ENCODE data around the gene SNRNP48. TPM values are rescaled to one million over a fixed set of nuclear protein-coding genes. Genes with fewer than 3 reads are reported as not detected.

SNRNP48 gene
- total RNA-seq, 4 donors from 2014 or later: 7.9 to 12.4 (median 9.7) TPM

DNA sequence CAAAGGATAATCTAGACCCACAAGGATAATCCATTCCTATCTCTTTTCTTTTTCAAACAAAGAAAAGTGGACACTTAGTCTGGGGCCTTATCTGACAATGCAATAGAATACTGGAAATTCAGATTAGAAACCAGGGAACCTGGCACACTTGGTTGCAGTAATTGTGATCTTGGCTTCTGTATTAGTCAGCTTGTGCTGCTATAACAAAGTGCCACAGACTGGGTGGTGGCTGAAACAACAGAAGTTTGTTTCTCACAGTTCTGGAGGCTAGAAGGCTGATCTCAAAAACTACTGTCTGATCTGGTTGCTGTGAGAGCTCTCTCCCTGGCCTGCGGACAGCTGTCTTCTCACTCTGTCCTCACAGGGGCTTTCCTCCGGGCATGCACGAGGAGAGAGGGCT is 49.4 kb downstream of the SNRNP48 start:
- no peaks in the 10 kb centered on the region for H3K4me1 ChIP-seq
- WGBS: 100% methylated on average over 3 of the region's 3 CpGs
- no peaks in the 10 kb centered on the region for H3K27me3 ChIP-seq
- H3K9me3 ChIP-seq: no peaks in the 10 kb centered on the region
- no peak overlapping the region for H3K27ac ChIP-seq
- no peak for DNase-seq (ENCODE audit: low spot score in 2 of 2)
- TF ChIP-seq, protein P1, sequence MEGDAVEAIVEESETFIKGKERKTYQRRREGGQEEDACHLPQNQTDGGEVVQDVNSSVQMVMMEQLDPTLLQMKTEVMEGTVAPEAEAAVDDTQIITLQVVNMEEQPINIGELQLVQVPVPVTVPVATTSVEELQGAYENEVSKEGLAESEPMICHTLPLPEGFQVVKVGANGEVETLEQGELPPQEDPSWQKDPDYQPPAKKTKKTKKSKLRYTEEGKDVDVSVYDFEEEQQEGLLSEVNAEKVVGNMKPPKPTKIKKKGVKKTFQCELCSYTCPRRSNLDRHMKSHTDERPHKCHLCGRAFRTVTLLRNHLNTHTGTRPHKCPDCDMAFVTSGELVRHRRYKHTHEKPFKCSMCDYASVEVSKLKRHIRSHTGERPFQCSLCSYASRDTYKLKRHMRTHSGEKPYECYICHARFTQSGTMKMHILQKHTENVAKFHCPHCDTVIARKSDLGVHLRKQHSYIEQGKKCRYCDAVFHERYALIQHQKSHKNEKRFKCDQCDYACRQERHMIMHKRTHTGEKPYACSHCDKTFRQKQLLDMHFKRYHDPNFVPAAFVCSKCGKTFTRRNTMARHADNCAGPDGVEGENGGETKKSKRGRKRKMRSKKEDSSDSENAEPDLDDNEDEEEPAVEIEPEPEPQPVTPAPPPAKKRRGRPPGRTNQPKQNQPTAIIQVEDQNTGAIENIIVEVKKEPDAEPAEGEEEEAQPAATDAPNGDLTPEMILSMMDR (IDR thresholded peaks at IDR 0.05): no peak
- TF ChIP-seq EP300 (IDR thresholded peaks at IDR 0.05) (no peak), POLR2AphosphoS5 (IDR thresholded peaks at IDR 0.05) (no peak), POLR2A (IDR thresholded peaks at IDR 0.05) (no peak)
- no peaks in the 10 kb centered on the region for H3K36me3 ChIP-seq
- no peak overlapping the region for H3K4me3 ChIP-seq

DNA sequence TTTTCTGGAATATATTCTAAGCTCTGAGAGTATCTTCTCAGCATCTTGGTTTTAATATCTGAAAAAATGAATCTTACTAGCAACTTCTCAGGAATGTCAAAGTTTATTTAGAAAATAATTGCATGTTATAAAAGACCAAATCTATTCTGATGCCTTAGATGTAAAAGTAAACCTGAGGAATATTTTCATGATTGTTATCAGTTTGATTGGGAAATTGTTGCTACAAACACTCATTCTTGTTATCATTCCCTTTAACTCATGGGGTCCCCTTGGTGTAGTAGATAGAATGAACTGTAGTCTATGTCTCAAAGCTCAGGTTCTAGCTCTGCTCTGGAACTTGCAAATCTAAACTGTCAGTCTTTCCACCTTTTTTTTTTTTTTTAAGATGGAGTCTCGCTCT is 50.0 kb downstream of the SNRNP48 start:
- Histone ChIP-seq H3K36me3 (no peaks in the 10 kb centered on the region), H3K9me3 (no peaks in the 10 kb centered on the region), H3K27me3 (no peaks in the 10 kb centered on the region), H3K4me3 (no peak overlapping the region), H3K27ac (no peak overlapping the region), H3K4me1 (no peaks in the 10 kb centered on the region)
- WGBS: 94% methylated on average over 1 of the region's 1 CpG
- DNase-seq (ENCODE audit: low spot score in 2 of 2): no peak
- TF ChIP-seq POLR2A (IDR thresholded peaks at IDR 0.05): no peak
- TF ChIP-seq EP300 (IDR thresholded peaks at IDR 0.05): no peak
- TF ChIP-seq, protein P1 (IDR thresholded peaks at IDR 0.05): no peak
- TF ChIP-seq POLR2AphosphoS5 (IDR thresholded peaks at IDR 0.05): no peak

DNA sequence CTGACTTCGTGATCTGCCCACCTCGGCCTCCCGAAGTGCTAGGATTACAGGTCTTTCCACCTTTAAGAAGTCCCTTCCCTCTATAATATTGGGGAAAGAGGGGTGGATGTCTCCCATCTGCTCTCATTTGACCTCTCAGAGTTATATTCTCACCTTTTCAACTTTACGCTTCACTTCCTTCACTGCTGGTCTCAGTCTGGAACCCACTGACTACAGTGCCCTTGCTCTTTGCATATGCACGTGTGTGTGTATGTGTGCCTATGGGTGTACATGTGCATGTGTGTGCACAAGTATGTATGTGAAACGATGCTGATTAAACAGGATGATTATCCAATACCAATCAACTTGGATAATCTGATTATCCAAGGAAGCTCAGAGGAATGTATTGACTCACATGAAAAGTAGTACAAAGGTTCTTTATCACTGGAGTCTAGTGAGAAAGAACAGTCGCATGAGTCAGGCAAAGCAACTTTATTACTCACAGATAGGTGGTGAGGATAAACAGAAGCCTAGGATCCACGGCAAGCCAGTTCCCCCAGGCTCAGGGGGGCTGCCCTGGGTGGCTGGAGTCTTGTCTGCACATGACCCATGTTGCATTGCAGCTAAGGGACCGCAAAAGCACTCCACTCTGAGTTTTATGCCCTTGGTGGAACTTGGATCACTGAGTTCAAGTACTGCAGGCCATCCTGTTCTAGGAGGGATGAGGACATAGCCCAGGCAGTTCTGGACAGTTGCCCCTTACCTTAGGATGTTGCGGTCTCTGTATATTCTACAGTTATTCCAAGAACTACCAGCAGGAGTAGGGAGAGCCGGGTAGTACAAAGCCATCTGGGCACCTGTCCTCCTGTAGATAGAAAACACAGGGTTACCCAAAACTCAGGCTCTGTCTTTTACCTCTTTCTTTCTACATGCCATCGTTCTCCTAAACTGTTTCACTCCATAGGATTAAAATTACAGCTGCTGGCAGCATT is 50.9 kb downstream of the SNRNP48 start:
- H3K27ac ChIP-seq: no peak overlapping the region
- H3K4me1 ChIP-seq: no peaks in the 10 kb centered on the region
- H3K9me3 ChIP-seq: no peaks in the 10 kb centered on the region
- DNase-seq (ENCODE audit: low spot score in 2 of 2): no peak
- no peak overlapping the region for H3K4me3 ChIP-seq
- no peaks in the 10 kb centered on the region for H3K27me3 ChIP-seq
- no peaks in the 10 kb centered on the region for H3K36me3 ChIP-seq
- WGBS: 77% methylated on average over 12 of the region's 12 CpGs
- TF ChIP-seq POLR2A (IDR thresholded peaks at IDR 0.05): no peak

DNA sequence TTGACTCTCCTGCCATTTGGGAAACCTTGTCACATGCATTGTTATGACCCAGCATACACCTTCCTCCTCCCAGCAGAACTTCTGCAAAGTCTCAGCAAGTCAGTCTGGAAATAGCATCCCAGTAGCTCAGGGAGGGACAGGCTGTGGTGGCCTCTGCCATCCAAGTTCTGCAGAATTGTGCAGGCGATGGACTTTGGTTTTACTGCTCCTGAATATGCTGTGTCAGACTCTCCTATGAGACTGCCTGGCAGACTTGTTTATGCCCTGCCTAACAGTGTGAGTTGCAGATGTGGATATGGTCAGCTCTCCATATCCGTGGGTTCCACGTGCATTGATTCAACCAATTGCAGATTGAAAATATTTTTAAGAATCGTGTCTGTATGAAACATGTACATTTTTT is 52.8 kb downstream of the SNRNP48 start:
- no peak overlapping the region for H3K27ac ChIP-seq
- no peak overlapping the region for H3K4me3 ChIP-seq
- DNase-seq (ENCODE audit: low spot score in 2 of 2): no peak
- TF ChIP-seq POLR2AphosphoS5 (IDR thresholded peaks at IDR 0.05) (no peak), EP300 (IDR thresholded peaks at IDR 0.05) (no peak)
- no peaks in the 10 kb centered on the region for H3K36me3 ChIP-seq
- H3K27me3 ChIP-seq: no peaks in the 10 kb centered on the region
- 64% methylated on average over 4 of the region's 4 CpGs for WGBS
- no peaks in the 10 kb centered on the region for H3K4me1 ChIP-seq
- no peaks in the 10 kb centered on the region for H3K9me3 ChIP-seq

DNA sequence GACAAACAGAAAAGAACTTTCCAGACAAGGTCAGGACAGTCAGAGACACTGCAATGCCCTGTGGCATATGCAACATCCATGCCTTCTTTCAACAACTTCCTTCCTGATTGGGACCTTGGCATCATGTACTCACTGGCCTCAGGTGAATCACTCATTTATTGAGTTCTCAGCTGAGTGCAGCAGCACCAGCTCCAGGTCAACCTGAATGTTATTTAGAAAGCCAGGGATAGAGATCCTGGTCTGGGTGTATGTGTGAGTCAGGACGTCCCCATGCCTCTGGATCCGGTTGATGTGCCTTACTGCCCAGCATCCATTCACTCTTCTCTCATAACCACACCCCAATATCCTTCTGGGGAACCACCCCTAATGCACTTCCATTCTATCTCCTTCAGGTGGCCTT is 54.4 kb downstream of the SNRNP48 start:
- Histone ChIP-seq H3K4me1 (no peaks in the 10 kb centered on the region), H3K9me3 (no peaks in the 10 kb centered on the region), H3K27me3 (no peaks in the 10 kb centered on the region), H3K36me3 (no peaks in the 10 kb centered on the region), H3K4me3 (no peak overlapping the region), H3K27ac (no peak overlapping the region)
- TF ChIP-seq EP300 (IDR thresholded peaks at IDR 0.05) (no peak), POLR2AphosphoS5 (IDR thresholded peaks at IDR 0.05) (no peak), POLR2A (IDR thresholded peaks at IDR 0.05) (no peak)
- TF ChIP-seq, protein P1 (IDR thresholded peaks at IDR 0.05): no peak
- DNase-seq (ENCODE audit: low spot score in 2 of 2): no peak
- 89% methylated on average over 2 of the region's 2 CpGs for WGBS

DNA sequence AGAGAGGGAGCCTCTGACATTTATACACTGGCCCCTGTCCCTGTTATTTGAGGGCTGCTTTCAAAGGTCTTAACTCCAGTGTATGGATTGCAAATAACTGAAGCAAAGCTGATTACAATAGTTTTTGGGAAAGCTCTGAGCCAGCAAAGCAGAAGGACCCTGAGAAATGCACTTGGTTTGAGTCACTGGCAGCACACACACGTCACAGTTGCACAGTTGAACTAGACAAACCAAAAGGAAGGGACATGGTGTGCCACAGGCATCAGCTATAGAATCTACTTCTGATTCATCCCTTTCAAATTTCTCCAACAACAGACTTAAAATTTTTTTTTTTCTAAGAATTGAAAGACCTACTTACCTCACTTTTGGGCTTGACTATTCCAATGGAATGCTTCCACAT is 56.4 kb downstream of the SNRNP48 start:
- 88% methylated on average over 1 of the region's 1 CpG for WGBS
- no peak for TF ChIP-seq EP300 (IDR thresholded peaks at IDR 0.05)
- TF ChIP-seq POLR2AphosphoS5 (IDR thresholded peaks at IDR 0.05): no peak
- TF ChIP-seq, protein P1 (IDR thresholded peaks at IDR 0.05): no peak
- TF ChIP-seq POLR2A (IDR thresholded peaks at IDR 0.05): no peak
- Histone ChIP-seq H3K36me3 (no peaks in the 10 kb centered on the region), H3K27me3 (no peaks in the 10 kb centered on the region), H3K27ac (no peak overlapping the region), H3K9me3 (no peaks in the 10 kb centered on the region), H3K4me3 (no peak overlapping the region), H3K4me1 (no peaks in the 10 kb centered on the region)
- no peak for DNase-seq (ENCODE audit: low spot score in 2 of 2)
